CD4-positive, alpha-beta T cell (primary cell): ENCODE measurements around the gene GALNT18. TPM values are rescaled to one million over a fixed set of nuclear protein-coding genes. Genes with fewer than 3 reads are reported as not detected.

Experiments
- ATAC-seq: fragments of 200-7000 bp; cut with Tn5 transposase; one replicate; pipeline ENCODE4 v1.10.0; 2022; ENCODE audit warnings: mild to moderate bottlenecking; ENCODE audit not compliant: poor library complexity
- CTCF ChIA-PET: fragments of 350-600 bp; sonication (Branson Sonifier 250); formaldehyde crosslinking; loops from one replicate; lab custom pipeline; 2021; ENCODE audit warnings: antibody characterized with exemption, inconsistent platforms; lab: Charles Lee
- POLR2A ChIA-PET: fragments of 350-600 bp; sonication (Branson Sonifier 250); formaldehyde crosslinking; loops from one replicate; lab custom pipeline; 2021; ENCODE audit warnings: antibody characterized with exemption, inconsistent platforms; lab: Charles Lee
- DNase-seq, 14 experiments: peaks; one replicate each; pipeline ENCODE4 v3.0.0-alpha.2; 2013 to 2020; ENCODE audit warnings: mixed read lengths in 2 of 14
- H3K27ac ChIP-seq, 2 donors: one replicate each; pipeline versions ENCODE4 v1.5.1 to v1.7.0; 2013; ENCODE audit warnings: low read length in 2 of 2, low read depth in 1 of 2, mild to moderate bottlenecking in 1 of 2
- H3K27me3 ChIP-seq, 2 experiments: 1 replicate in 1 of 2; 2 replicates in 1 of 2; pipeline versions ENCODE4 v1.6.1 to v1.7.0; 2013; ENCODE audit warnings: low read length in 2 of 2, control low read depth in 1 of 2, mild to moderate bottlenecking in 1 of 2, moderate library complexity in 1 of 2; ENCODE audit not compliant: insufficient read depth in 2 of 2, control insufficient read depth in 1 of 2
- H3K36me3 ChIP-seq: one replicate; pipeline ENCODE4 v1.6.1; 2013; ENCODE audit warnings: low read length, control low read depth; ENCODE audit not compliant: insufficient read depth
- H3K4me1 ChIP-seq: one replicate; pipeline ENCODE4 v1.6.1; 2013; ENCODE audit warnings: low read length, control low read depth; ENCODE audit not compliant: insufficient read depth
- H3K4me3 ChIP-seq: one replicate; pipeline ENCODE4 v1.5.1; 2013; ENCODE audit warnings: mild to moderate bottlenecking, low read length, moderate library complexity
- H3K9me3 ChIP-seq, 2 experiments: 1 replicate in 1 of 2; 2 replicates in 1 of 2; pipeline versions ENCODE4 v1.6.1 to v1.7.0; 2013; ENCODE audit warnings: low read length in 2 of 2, mild to moderate bottlenecking in 2 of 2, control low read depth in 1 of 2, moderate library complexity in 1 of 2; ENCODE audit not compliant: control insufficient read depth in 1 of 2, insufficient read depth in 1 of 2
- H3K27ac Mint-ChIP-seq: one replicate; pipeline ENCODE4 v1.8.0; 2020; ENCODE audit warnings: mixed read lengths
- H3K27me3 Mint-ChIP-seq: one replicate; pipeline ENCODE4 v1.8.0; 2021; ENCODE audit warnings: mixed read lengths
- H3K36me3 Mint-ChIP-seq: one replicate; pipeline ENCODE4 v1.8.0; 2021; ENCODE audit warnings: low read depth, mixed read lengths
- H3K4me1 Mint-ChIP-seq: one replicate; pipeline ENCODE4 v1.8.0; 2021; ENCODE audit warnings: low read depth, mixed read lengths
- H3K4me3 Mint-ChIP-seq: one replicate; pipeline ENCODE4 v1.8.0; 2020; ENCODE audit warnings: mild to moderate bottlenecking, mixed read lengths
- H3K9me3 Mint-ChIP-seq: one replicate; pipeline ENCODE4 v1.8.0; 2020; ENCODE audit warnings: mixed read lengths
- CTCF ChIP-seq: fragments of 200-600 bp; IDR thresholded peaks from one replicate; pipeline ENCODE4 v1.8.0; 2022; ENCODE audit warnings: antibody characterized with exemption, mild to moderate bottlenecking
- intact Hi-C, 2 experiments: fragments of 100-400 bp; cut with DNase I in 1 of 2; cut with micrococcal nuclease in 1 of 2; formaldehyde crosslinking; loops; one replicate each; pipeline versions ENCODE4 v1.15.1 to v1.9.0; 2023 to 2025; cut with DNase I, micrococcal nuclease
- total RNA-seq, 174 experiments: library from RNA in 2 of 174; stranded (reverse) in 2 of 174; gene quantifications; one replicate each; pipeline ENCODE4 v1.2.3 and lab custom pipeline; 2021 to 2026

The GALNT18 gene
- total RNA-seq, 2 experiments from 2014 or later: 0.08 TPM; not detected in 1

- H3K4me1 ChIP-seq: no peaks in the 10 kb centered on the region
- intact Hi-C loops: no loop called here
- Mint-ChIP-seq H3K4me1 (no peaks in the 10 kb centered on the region), H3K9me3 (no peaks in the 10 kb centered on the region), H3K4me3 (no peak overlapping the region), H3K27ac (no peak overlapping the region), H3K27me3 (peaks cover 32% of the 10 kb centered on the region), H3K36me3 (no peaks in the 10 kb centered on the region)
- ChIA-PET POLR2A (no interaction called here), CTCF (no interaction called here)
- H3K36me3 ChIP-seq: no peaks in the 10 kb centered on the region
- DNase-seq: no peak
- H3K9me3 ChIP-seq: no peaks in the 10 kb centered on the region
- ATAC-seq: no peak
- TF ChIP-seq CTCF: no peak
- H3K27ac ChIP-seq: no peak overlapping the region
- H3K27me3 ChIP-seq: peaks cover 0 to 9% of the 10 kb centered on the region in 2 experiments
- H3K4me3 ChIP-seq: no peak overlapping the region
These were observed 39.7 kb upstream of the GALNT18 start for GRCh38 chr11:11661326-11662040.

- Mint-ChIP-seq H3K27me3 (peaks cover 29% of the 10 kb centered on the region), H3K4me1 (no peaks in the 10 kb centered on the region), H3K27ac (no peak overlapping the region), H3K4me3 (no peak overlapping the region), H3K36me3 (no peaks in the 10 kb centered on the region), H3K9me3 (no peaks in the 10 kb centered on the region)
- Histone ChIP-seq H3K36me3 (no peaks in the 10 kb centered on the region), H3K9me3 (no peaks in the 10 kb centered on the region), H3K27me3 (peaks cover 0 to 7% of the 10 kb centered on the region in 2 experiments), H3K27ac (no peak overlapping the region), H3K4me1 (no peaks in the 10 kb centered on the region), H3K4me3 (no peak overlapping the region)
- CTCF ChIA-PET: no interaction called here
- intact Hi-C loops: no loop called here
- ATAC-seq (no peak), DNase-seq (no peak)
- no peak for TF ChIP-seq CTCF
- POLR2A ChIA-PET: no interaction called here
These were observed 38.5 kb upstream of the GALNT18 start for GRCh38 chr11:11660363-11660740.

GRCh38 chr11:11659567-11660362 is 38.0 kb upstream of the GALNT18 start:
- ATAC-seq (no peak), DNase-seq (no peak)
- Mint-ChIP-seq H3K27ac (no peak overlapping the region), H3K4me3 (no peak overlapping the region), H3K27me3 (peaks cover 35% of the 10 kb centered on the region), H3K4me1 (no peaks in the 10 kb centered on the region), H3K9me3 (no peaks in the 10 kb centered on the region), H3K36me3 (no peaks in the 10 kb centered on the region)
- H3K27ac ChIP-seq: no peak overlapping the region
- no peak overlapping the region for H3K4me3 ChIP-seq
- no peaks in the 10 kb centered on the region for H3K9me3 ChIP-seq
- POLR2A ChIA-PET: no interaction called here
- intact Hi-C loops: no loop called here
- H3K27me3 ChIP-seq: peaks cover 0 to 4% of the 10 kb centered on the region in 2 experiments
- no peak for TF ChIP-seq CTCF
- H3K36me3 ChIP-seq: no peaks in the 10 kb centered on the region
- CTCF ChIA-PET: no interaction called here
- H3K4me1 ChIP-seq: no peaks in the 10 kb centered on the region
